Measurements from ENCODE around the gene PCSK5.

Gene PCSK5

GRCh38 chr9:76087976-76088375, 197.5 kb downstream of the PCSK5 start:
- no peak overlapping the region for H3K4me3 ChIP-seq (ENCODE audit: insufficient read depth, low read length, poor library complexity, severe bottlenecking)
- H3K79me2 ChIP-seq (ENCODE audit: insufficient read depth, low read length), result no peaks in the 10 kb centered on the region
- no peak overlapping the region for H2AFZ ChIP-seq (ENCODE audit: low read depth, low read length, severe bottlenecking)
- H4K20me1 ChIP-seq (ENCODE audit: low read depth, low read length), result no peaks in the 10 kb centered on the region
- H3K27ac ChIP-seq (ENCODE audit: low read depth, low read length), result no peak overlapping the region
- H3K9ac ChIP-seq (ENCODE audit: low read length), result no peak overlapping the region
- no peaks in the 10 kb centered on the region for H3K27me3 ChIP-seq (ENCODE audit: low read length)
- H3K36me3 ChIP-seq (ENCODE audit: low read length), result no peaks in the 10 kb centered on the region
- no peaks in the 10 kb centered on the region for H3F3A ChIP-seq (ENCODE audit: insufficient read depth)
- no peak overlapping the region for H3K4me2 ChIP-seq (ENCODE audit: low read depth, low read length, poor library complexity, severe bottlenecking)
- TF ChIP-seq CTCF (IDR thresholded peaks at IDR 0.05; ENCODE audit: insufficient read depth, low read length, poor library complexity, severe bottlenecking), result no peak
- TF ChIP-seq EZH2phosphoT487 (conservative IDR thresholded peaks at IDR 0.05; ENCODE audit: low read length), result no peak
- no peaks in the 10 kb centered on the region for H3K9me3 ChIP-seq (ENCODE audit: insufficient read depth, low read length)
- H3K9me2 ChIP-seq (replicated peaks; ENCODE audit: insufficient read depth, low read length), result no peaks in the 10 kb centered on the region

DNA sequence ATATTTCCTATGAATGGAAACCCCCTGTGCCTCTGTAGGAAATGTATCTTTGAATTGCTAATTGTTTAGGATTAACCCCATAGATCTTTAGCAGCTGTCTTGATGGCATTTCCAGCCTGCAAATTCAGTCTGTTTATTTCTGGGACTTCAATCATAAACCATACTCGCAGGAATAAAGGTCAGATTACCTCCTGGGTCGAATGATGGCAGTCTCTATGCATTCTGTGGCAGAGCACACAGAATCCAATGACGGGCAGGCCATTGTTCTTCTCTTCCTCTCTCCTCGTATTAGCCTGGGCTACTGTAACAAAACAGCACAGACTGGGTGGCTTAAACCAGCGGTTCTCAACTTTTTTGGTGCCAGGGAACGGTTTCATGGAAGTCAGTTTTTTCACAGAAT, 199.9 kb downstream of the PCSK5 start:
- no peaks in the 10 kb centered on the region for H4K20me1 ChIP-seq (ENCODE audit: low read depth, low read length)
- no peaks in the 10 kb centered on the region for H3K36me3 ChIP-seq (ENCODE audit: low read length)
- no peak overlapping the region for H3K9ac ChIP-seq (ENCODE audit: low read length)
- no peaks in the 10 kb centered on the region for H3F3A ChIP-seq (ENCODE audit: insufficient read depth)
- no peaks in the 10 kb centered on the region for H3K9me2 ChIP-seq (replicated peaks; ENCODE audit: insufficient read depth, low read length)
- no peak overlapping the region for H3K4me3 ChIP-seq (ENCODE audit: insufficient read depth, low read length, poor library complexity, severe bottlenecking)
- H3K9me3 ChIP-seq (ENCODE audit: insufficient read depth, low read length), result no peaks in the 10 kb centered on the region
- no peak overlapping the region for H2AFZ ChIP-seq (ENCODE audit: low read depth, low read length, severe bottlenecking)
- no peak overlapping the region for H3K27ac ChIP-seq (ENCODE audit: low read depth, low read length)
- no peak overlapping the region for H3K4me2 ChIP-seq (ENCODE audit: low read depth, low read length, poor library complexity, severe bottlenecking)
- H3K79me2 ChIP-seq (ENCODE audit: insufficient read depth, low read length), result no peaks in the 10 kb centered on the region
- no peak for TF ChIP-seq CTCF (IDR thresholded peaks at IDR 0.05; ENCODE audit: insufficient read depth, low read length, poor library complexity, severe bottlenecking)
- H3K27me3 ChIP-seq (ENCODE audit: low read length), result no peaks in the 10 kb centered on the region

DNA sequence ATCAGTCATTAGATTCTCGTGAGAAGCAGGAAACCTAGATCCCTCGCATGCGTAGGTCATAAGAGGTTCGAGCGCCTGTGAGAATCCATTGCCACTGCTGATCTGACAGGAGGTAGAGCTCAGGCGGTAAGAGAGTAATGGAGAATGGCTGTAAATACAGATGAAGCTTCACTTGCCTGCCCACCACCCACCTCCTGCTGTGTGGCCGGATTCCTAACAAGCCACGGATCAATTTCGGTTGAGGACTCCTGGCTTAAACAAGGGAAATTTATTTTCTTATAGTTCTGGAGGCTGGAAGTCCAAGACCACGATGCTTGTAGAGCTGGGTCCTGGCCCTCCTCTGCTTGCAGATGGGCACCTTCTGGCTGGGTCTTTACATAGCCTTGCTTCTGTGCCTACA, 200.4 kb downstream of the PCSK5 start:
- Histone ChIP-seq H3K27ac (ENCODE audit: low read depth, low read length) (no peak overlapping the region), H3K4me2 (ENCODE audit: low read depth, low read length, poor library complexity, severe bottlenecking) (no peak overlapping the region), H3K36me3 (ENCODE audit: low read length) (no peaks in the 10 kb centered on the region), H3K9me3 (ENCODE audit: insufficient read depth, low read length) (no peaks in the 10 kb centered on the region), H3K9ac (ENCODE audit: low read length) (no peak overlapping the region), H3K4me3 (ENCODE audit: insufficient read depth, low read length, poor library complexity, severe bottlenecking) (no peak overlapping the region), H2AFZ (ENCODE audit: low read depth, low read length, severe bottlenecking) (no peak overlapping the region), H3F3A (ENCODE audit: insufficient read depth) (no peaks in the 10 kb centered on the region), H3K27me3 (ENCODE audit: low read length) (no peaks in the 10 kb centered on the region), H4K20me1 (ENCODE audit: low read depth, low read length) (no peaks in the 10 kb centered on the region), H3K9me2 (replicated peaks; ENCODE audit: insufficient read depth, low read length) (no peaks in the 10 kb centered on the region), H3K79me2 (ENCODE audit: insufficient read depth, low read length) (no peaks in the 10 kb centered on the region)
- TF ChIP-seq CTCF (IDR thresholded peaks at IDR 0.05; ENCODE audit: insufficient read depth, low read length, poor library complexity, severe bottlenecking) (no peak), EZH2phosphoT487 (conservative IDR thresholded peaks at IDR 0.05; ENCODE audit: low read length) (no peak)

- no peaks in the 10 kb centered on the region for H3K9me2 ChIP-seq (replicated peaks; ENCODE audit: insufficient read depth, low read length)
- H3K4me3 ChIP-seq (ENCODE audit: insufficient read depth, low read length, poor library complexity, severe bottlenecking), result no peak overlapping the region
- H3K9me3 ChIP-seq (ENCODE audit: insufficient read depth, low read length), result no peaks in the 10 kb centered on the region
- H3F3A ChIP-seq (ENCODE audit: insufficient read depth), result no peaks in the 10 kb centered on the region
- no peaks in the 10 kb centered on the region for H4K20me1 ChIP-seq (ENCODE audit: low read depth, low read length)
- TF ChIP-seq CTCF (IDR thresholded peaks at IDR 0.05; ENCODE audit: insufficient read depth, low read length, poor library complexity, severe bottlenecking) (no peak), EZH2phosphoT487 (conservative IDR thresholded peaks at IDR 0.05; ENCODE audit: low read length) (no peak)
- H3K36me3 ChIP-seq (ENCODE audit: low read length), result no peaks in the 10 kb centered on the region
- no peak overlapping the region for H3K27ac ChIP-seq (ENCODE audit: low read depth, low read length)
- H3K9ac ChIP-seq (ENCODE audit: low read length), result no peak overlapping the region
- no peak overlapping the region for H2AFZ ChIP-seq (ENCODE audit: low read depth, low read length, severe bottlenecking)
- H3K79me2 ChIP-seq (ENCODE audit: insufficient read depth, low read length), result no peaks in the 10 kb centered on the region
- H3K27me3 ChIP-seq (ENCODE audit: low read length), result no peaks in the 10 kb centered on the region
- H3K4me2 ChIP-seq (ENCODE audit: low read depth, low read length, poor library complexity, severe bottlenecking), result no peak overlapping the region
Observed at GRCh38 chr9:76092572-76092971, 202.1 kb downstream of the PCSK5 start.
